ENCODE measurements around the gene CTNNAL1.
"Not testable (repeated sequence)": the region's sequence is repeated elsewhere in the genome, so short reads cannot be mapped to it uniquely, and the experiment has no call there.

Gene CTNNAL1

GRCh38 chr9:108924466-108924865, 88.8 kb downstream of the CTNNAL1 start:
- no peak for DNase-seq

DNA sequence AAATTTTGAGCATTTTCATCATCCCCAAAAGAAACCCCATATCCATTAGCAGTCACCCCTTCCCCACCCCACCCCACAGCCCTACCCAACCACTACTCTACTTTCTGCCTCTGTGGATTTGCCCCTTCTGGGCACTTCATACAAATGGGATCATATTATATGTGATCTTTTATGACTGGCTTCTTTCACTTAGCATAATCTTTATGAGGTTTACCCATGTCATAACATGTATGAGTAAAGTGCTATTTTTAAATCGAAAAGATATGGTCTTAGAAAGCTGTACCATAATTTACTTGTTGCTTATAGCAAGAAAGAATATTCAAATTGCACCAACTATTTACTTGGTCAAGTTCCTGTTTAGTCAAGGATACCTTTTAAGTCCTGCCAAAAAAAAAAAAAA, 92.1 kb downstream of the CTNNAL1 start:
- DNase-seq: no peak

DNA sequence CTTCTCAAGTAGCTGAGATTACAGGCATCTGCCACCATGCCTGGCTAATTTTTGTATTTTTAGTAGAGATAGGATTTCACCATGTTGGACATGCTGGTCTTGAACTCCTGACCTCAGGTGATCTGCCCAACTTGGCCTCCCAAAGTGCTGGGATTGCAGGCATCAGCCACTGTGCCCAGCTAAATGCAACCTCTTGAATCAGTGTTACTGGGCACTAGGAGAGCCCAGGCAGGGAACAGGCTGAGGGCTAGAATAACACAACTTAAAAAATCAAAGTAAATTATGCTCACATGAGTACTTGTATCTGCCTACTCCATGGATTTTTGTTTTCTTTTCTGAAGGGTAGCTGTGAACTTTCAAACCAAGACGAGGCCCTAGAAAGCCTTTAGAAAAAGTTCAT, 92.9 kb downstream of the CTNNAL1 start:
- DNase-seq: not testable (repeated sequence)

DNA sequence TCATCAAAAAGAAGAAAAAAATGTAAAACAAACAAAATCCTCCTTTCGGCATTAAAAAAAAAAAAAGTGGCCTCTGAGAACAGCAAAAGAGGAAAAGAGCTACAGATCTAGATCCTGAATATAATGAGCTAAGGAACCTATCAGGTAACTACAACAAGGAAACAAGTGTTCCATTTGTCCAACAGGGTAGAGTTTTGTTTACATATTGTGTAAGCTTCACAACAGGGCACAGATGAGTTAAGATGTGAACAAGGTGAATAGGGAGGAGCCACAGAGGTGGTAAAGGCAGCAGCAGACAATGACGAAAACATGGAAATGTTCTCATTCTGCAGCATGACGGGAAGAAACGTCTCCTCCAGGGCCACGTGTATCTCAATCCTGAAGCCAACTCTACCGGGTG, 93.8 kb downstream of the CTNNAL1 start:
- DNase-seq: no peak

GRCh38 chr9:108913391-108913790, 99.9 kb downstream of the CTNNAL1 start:
- no peak for DNase-seq

- DNase-seq: no peak
Observed at GRCh38 chr9:108911820-108912219, 101.5 kb downstream of the CTNNAL1 start.

- no peak for DNase-seq
Observed at GRCh38 chr9:108910914-108911313, 102.4 kb downstream of the CTNNAL1 start.

DNA sequence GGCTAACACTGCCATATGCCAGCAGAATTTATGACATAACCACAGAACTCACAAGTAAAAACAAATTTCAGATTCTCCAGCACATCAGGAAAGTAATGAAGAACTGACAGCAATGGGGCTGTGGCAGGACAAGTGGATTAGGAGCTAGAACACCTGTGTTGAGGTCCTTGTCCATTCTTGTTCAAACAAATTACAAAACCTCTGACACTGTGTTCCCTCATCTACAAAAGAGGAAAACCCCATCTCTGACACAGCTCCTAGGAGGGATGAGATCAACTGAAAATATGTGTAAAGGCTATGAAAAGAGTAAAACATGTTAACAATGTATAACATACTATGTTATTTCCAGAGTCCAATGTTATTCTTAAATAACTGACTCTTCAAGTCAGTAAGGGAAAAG, 102.9 kb downstream of the CTNNAL1 start:
- no peak for DNase-seq

DNA sequence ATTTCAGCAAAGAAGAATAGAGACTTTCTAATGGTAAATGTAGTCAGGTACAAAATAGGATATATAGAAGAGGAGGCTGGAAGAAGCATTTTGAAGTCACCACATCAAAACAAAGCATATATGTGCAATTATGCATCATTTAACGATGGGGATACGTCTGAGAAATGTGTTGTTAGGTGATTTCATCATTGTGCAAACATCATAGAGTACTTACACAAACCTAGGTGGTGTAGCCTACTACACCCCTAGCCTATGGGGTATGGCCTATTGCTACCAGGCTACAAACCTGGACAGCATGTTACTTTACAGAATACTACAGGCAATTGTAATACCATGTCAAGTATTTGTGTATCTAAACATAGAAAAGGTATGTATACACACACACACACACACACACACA, 107.8 kb downstream of the CTNNAL1 start:
- DNase-seq: no peak

DNA sequence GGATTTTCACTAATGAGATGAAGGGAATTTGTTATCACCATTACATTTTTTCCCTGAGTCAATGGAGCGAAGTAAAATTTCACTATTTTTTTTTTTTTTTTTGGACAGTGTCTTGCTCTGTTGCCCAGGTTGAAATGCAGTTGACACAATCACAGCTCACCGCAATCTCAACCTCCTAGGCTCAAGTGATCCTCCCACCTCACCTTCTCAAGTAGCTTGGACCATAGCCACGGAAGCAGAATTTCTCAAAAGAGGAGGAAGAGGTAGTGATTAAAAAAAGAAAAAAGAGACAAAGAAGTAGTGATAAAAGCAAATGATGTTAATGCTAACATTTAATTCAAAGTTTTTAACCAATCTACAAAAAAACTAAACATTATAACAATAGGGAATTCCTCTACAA, 109.1 kb downstream of the CTNNAL1 start:
- DNase-seq: no peak

GRCh38 chr9:108903420-108904103, 109.7 kb downstream of the CTNNAL1 start:
- DNase-seq: no peak

DNA sequence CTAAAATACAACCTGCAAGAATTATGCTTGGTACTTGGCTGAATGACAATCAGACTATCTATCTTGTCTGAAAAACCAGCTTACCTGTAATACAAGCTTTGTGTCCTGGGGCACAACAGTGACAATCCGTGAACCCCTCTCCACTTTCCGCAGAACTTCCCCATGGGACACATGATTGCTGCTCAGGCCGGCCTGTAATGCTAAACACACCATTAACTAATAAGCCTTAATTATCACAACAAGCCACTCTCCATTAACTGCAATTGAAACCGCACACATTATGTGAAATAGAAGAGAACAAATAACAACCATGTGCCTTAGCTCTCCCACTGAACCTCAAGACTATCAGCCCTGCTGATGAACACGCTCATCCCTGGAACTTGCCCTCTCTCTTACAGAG, 113.1 kb downstream of the CTNNAL1 start:
- no peak for DNase-seq

- not testable (repeated sequence) for DNase-seq
Observed at GRCh38 chr9:108899023-108899695, 114.1 kb downstream of the CTNNAL1 start.

- DNase-seq: no peak
Observed at GRCh38 chr9:108897324-108898096, 115.8 kb downstream of the CTNNAL1 start.

DNA sequence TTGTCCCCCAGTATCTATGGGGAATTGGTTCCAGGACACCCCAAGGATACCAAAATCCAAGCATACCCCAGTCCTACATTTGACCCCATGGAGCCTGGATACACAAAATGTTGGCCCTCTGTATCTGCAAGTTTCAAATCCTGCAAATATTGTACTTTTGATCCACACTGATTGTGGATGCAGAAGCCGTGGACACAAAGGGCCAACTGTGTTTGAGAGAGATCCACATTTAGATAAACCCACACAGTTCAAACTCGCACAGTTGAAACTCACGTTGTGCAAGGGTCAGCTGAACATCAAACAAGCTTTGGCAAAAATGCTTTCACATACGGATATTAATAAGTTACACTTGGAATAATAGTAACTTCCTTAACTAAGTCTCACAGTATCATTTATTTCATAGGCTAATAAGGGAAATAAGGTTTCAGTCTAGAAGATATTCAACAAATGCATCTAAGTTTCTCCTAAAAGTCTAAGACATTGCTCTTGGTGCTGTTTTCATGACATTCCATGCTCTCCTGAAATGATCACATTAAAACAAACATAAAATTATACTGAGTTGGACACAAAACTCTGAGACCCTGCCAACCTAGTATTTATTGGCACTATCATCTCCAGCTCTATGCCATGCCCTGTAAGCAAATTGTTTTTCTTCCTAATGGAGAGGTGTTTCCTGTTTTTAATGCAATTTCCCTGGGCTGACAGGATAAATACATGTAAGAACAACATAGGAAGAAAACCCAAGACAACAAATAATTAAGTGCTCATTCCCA, 118.9 kb downstream of the CTNNAL1 start:
- DNase-seq: no peak

Data from activated CD4-positive, alpha-beta T cell treated with anti-CD3 and anti-CD28 coated beads, Interleukin-10, Interleukin-2, amounts not matched to agents 100 ng/mL and 50 ng/mL, durations not matched to agents 16 hours and 8 hours (primary cell).